ENCODE measurements around the gene CNOT3. TPM values are rescaled to one million over a fixed set of nuclear protein-coding genes. Genes with fewer than 3 reads are reported as not detected.

Gene CNOT3
- total and polyA plus RNA-seq, 9 of the 15 experiments (the other 6 are each of a cell fraction or from before 2014, with no cell fraction given), result 0.27 to 60.4 (median 9.9) TPM

- TF ChIP-seq, protein P1, sequence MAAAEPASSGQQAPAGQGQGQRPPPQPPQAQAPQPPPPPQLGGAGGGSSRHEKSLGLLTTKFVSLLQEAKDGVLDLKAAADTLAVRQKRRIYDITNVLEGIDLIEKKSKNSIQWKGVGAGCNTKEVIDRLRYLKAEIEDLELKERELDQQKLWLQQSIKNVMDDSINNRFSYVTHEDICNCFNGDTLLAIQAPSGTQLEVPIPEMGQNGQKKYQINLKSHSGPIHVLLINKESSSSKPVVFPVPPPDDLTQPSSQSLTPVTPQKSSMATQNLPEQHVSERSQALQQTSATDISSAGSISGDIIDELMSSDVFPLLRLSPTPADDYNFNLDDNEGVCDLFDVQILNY (CRISPR knock-in tag; IDR thresholded peaks at IDR 0.05), result peak; percentile 85; the same call in 1 of the 2 replicates
- TF ChIP-seq ELF4 (CRISPR knock-in tag; IDR thresholded peaks at IDR 0.05) (no peak; the same call in 1 of the 2 replicates), POLR3A (IDR thresholded peaks at IDR 0.05; ENCODE audit: borderline replicate concordance, extremely low read depth, insufficient read depth, insufficient read length) (no peak), CBX1 (IDR thresholded peaks at IDR 0.05; ENCODE audit: low read depth) (peak; percentile 18; the same call in 1 of the 2 replicates), IFI16 (CRISPR knock-in tag; IDR thresholded peaks at IDR 0.05) (no peak), GATA2 (CRISPR knock-in tag; IDR thresholded peaks at IDR 0.05) (no peak), NCOA4 (IDR thresholded peaks at IDR 0.05; ENCODE audit: partially characterized antibody) (no peak), AFF1 (IDR thresholded peaks at IDR 0.05; ENCODE audit: low read depth in 1 of 2, partially characterized antibody in 2 of 2) (peak; percentile 86 to 99), ZFPM2 (CRISPR knock-in tag; IDR thresholded peaks at IDR 0.05) (no peak), ZNF274 (IDR thresholded peaks at IDR 0.05; ENCODE audit: borderline replicate concordance, low read depth, low read length) (no peak), TCFL5 (CRISPR knock-in tag; conservative IDR thresholded peaks at IDR 0.05) (no peak), ATF4 (CRISPR knock-in tag; IDR thresholded peaks at IDR 0.05) (peak; percentile 38; the same call in 1 of the 2 replicates), MNT (conservative IDR thresholded peaks at IDR 0.05) (peak; percentile 94 to 98), RNF2 (IDR thresholded peaks at IDR 0.05) (peak; percentile 83), KAT7 (CRISPR knock-in tag; IDR thresholded peaks at IDR 0.05; ENCODE audit: borderline replicate concordance) (peak; percentile 95; the same call in 1 of the 2 replicates), ZNF197 (CRISPR knock-in tag; IDR thresholded peaks at IDR 0.05; ENCODE audit: low read depth) (peak; percentile 92), ZNF217 (CRISPR knock-in tag; IDR thresholded peaks at IDR 0.05) (no peak), FIP1L1 (IDR thresholded peaks at IDR 0.05; ENCODE audit: low read depth, low read length, poor library complexity, severe bottlenecking) (no peak)
Observed at GRCh38 chr19:54115109-54116063, 22.2 kb upstream of the CNOT3 start, which contains the start of the genes PRPF31 and TFPT (continued).

All from K562 (cell line).